OCI-LY1 (cell line): Measurements from ENCODE around the gene ZFP64.

Source experiments
- EZH2 ChIP-seq: fragments of 200-600 bp; sonication (generic), shearing (Covaris generic); IDR thresholded peaks from 2 replicates; pipeline ENCODE4 v1.8.0; 2017; ENCODE audit warnings: borderline replicate concordance, mixed run types, mild to moderate bottlenecking, antibody characterized with exemption, low read length, moderate library complexity, mixed read lengths
- TF ChIP-seq, protein P1 (sequence below): fragments of 200-600 bp; sonication (generic), shearing (Covaris generic); IDR thresholded peaks from 2 replicates; pipeline ENCODE4 v1.5.1; 2017; ENCODE audit warnings: mild to moderate bottlenecking, antibody characterized with exemption, low read length, moderate library complexity, mixed read lengths

DNA sequence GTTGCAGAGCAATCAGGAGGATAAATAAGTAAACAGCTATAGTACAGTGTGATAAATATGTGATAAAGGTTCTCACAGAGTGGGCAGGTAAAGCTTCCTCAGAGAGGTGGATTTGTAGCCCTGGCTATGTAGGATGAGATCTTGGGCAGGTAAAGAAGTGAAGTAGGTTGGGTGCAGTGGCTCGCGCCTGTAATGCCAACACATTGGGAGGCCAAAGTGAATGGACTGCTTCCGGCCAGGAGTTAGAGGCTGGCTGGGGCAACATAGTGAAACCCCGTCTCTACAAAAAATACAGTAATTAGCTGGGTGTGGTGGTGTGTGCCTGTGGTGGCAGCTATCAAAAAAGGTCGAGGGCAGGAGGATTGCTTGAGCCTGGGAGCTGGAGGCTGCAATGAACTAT is 72.9 kb downstream of the ZFP64 start:
- TF ChIP-seq, protein P1, sequence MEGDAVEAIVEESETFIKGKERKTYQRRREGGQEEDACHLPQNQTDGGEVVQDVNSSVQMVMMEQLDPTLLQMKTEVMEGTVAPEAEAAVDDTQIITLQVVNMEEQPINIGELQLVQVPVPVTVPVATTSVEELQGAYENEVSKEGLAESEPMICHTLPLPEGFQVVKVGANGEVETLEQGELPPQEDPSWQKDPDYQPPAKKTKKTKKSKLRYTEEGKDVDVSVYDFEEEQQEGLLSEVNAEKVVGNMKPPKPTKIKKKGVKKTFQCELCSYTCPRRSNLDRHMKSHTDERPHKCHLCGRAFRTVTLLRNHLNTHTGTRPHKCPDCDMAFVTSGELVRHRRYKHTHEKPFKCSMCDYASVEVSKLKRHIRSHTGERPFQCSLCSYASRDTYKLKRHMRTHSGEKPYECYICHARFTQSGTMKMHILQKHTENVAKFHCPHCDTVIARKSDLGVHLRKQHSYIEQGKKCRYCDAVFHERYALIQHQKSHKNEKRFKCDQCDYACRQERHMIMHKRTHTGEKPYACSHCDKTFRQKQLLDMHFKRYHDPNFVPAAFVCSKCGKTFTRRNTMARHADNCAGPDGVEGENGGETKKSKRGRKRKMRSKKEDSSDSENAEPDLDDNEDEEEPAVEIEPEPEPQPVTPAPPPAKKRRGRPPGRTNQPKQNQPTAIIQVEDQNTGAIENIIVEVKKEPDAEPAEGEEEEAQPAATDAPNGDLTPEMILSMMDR: no peak
- no peak for TF ChIP-seq EZH2
